Measurements from ENCODE around the gene SCART1.
"Not testable (repeated sequence)": the region's sequence is repeated elsewhere in the genome, so short reads cannot be mapped to it uniquely, and the experiment has no call there.

The SCART1 gene

DNA sequence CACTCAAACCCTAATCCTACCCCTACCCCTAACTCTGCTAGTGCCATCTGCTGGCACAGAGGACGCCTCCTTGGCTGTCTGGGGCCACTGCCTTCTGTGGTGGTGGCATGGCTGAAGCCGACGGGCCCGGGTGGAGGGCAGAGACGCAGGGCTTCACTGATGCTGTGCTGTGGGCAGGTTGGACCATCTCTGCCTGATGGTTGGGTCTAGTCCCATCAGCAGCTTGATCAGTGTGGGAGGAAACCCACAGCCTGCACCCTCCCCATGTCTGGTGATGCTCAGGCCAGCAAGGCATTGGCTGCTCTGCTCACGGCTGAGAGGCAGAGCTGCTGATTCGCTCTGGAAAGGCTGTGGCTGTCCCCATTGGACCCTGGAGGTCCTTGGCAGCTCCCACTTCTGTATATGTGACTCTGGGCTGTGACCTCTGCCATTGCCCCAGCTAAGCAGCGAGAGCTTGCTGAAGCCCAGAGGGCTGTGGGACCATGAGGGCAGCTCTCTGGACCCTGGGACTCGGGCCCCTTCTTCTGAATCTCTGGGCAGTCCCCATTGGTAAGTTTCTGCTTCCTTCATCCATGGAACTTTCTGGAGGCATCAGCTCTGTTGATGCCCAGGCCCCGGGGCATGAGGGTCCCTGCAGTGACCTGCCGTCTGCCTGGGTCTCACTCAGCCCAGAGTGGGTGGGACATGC lies at the start of gene SCART1:
Gene SCART1, plus strand, starts transcription at position 430 of the 688 bp plus-strand sequence. Its CDS starts 53 bp downstream, at position 483.
- TF ChIP-seq, protein P1, sequence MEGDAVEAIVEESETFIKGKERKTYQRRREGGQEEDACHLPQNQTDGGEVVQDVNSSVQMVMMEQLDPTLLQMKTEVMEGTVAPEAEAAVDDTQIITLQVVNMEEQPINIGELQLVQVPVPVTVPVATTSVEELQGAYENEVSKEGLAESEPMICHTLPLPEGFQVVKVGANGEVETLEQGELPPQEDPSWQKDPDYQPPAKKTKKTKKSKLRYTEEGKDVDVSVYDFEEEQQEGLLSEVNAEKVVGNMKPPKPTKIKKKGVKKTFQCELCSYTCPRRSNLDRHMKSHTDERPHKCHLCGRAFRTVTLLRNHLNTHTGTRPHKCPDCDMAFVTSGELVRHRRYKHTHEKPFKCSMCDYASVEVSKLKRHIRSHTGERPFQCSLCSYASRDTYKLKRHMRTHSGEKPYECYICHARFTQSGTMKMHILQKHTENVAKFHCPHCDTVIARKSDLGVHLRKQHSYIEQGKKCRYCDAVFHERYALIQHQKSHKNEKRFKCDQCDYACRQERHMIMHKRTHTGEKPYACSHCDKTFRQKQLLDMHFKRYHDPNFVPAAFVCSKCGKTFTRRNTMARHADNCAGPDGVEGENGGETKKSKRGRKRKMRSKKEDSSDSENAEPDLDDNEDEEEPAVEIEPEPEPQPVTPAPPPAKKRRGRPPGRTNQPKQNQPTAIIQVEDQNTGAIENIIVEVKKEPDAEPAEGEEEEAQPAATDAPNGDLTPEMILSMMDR (IDR thresholded peaks at IDR 0.05; ENCODE audit: insufficient read depth, low read depth, low read length, missing control alignments): no peak
- no peak for DNase-seq (ENCODE audit: low read depth)
- H3K4me3 ChIP-seq (ENCODE audit: low read length): no peak within 1 kb of the TSS

DNA sequence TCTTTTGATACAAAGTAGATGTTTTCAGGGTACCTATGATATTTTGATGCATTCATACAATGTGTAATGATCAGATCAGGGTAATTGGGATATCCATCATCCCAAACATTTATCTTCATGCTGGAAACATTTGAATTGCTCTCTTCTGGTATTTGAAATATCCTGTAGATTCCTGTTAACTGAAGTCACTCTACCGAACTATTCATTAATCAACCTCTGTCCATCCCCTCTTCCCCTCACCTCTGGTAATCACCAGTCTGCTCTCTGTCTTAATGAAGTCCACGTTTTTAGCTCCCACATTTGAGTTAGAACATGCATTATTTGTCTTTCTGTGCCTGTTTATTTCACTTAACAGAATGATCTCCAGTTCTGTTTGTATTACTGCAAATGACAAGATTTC lies 48.5 kb upstream of the SCART1 start:
- H3K4me3 ChIP-seq (ENCODE audit: low read length): no peak overlapping the region
- no peak for DNase-seq (ENCODE audit: low read depth)
- TF ChIP-seq, protein P1 (IDR thresholded peaks at IDR 0.05; ENCODE audit: insufficient read depth, low read depth, low read length, missing control alignments): no peak

DNA sequence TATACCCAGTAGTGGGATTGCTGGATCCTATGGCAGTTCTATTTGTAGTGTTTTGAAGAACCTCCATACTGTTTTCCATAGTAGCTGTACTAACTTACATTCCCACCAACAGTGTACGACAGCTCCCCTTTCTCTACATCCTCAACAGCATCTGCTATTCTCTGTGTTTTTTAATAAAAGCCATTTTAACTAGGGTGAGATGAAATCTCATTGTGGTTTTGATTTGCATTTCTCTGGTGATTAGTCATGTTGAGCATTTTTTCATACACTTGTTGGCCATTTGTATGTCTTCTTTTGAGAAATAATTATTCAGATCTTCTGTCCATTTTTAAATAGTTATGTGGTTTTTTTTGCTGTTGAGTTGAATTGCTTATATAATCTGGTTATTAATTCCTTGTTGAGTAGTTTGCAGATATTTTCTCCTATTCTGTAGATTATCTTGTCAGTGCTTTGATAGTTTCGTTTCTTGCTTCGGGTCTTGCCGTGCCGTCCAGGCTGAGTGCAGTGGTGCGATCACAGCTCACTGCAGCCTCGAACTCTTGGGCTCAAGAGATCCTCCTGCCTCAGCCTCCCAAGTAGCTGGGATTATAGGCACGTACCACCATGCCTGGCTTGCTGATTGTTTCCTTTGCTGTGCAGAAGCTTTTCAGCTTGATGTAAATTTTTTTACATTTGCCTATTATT lies 47.8 kb upstream of the SCART1 start:
- TF ChIP-seq, protein P1 (IDR thresholded peaks at IDR 0.05; ENCODE audit: insufficient read depth, low read depth, low read length, missing control alignments): no peak
- DNase-seq (ENCODE audit: low read depth): no peak

DNA sequence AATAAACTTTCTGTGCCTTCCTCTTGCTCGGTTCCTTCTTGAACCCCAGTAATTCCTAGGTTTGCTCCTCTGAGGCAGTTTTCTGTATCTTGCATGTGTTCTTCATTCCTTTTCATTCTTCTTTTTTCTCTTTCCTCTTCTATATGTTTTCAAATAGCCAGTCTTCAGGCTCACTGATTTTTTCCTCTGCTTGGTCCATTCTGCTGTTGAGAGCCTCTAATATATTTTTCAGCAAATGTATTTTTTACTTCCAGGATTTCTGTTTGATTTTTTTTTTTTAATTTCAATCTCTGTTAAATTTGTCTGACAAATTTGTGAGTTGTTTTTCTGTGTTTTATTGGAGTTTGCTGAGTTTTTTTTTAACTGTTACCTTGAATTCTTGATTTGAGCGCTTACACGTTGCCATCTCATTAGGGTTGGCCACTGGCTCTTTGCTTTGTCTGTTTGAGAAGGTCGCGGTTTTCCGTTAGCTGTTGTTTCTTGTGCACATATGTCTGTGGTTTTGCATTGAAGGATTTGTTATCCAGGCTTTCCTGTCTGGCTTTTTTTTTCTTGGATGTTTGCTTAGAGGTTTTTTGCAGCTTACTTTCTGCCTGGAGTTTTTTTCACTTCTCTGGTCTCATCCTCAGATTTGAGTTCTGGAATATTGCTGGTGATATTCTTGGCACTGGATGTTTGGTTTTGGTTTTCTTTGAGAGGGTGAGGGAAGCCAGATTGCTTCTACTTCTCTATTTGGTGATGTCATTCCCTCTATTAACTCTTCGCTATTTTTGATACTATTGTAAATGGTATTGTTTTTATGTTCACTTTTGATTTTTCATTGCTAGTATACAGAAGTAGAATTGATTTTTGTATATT lies 42.0 kb upstream of the SCART1 start:
- DNase-seq (ENCODE audit: low read depth): no peak
- TF ChIP-seq, protein P1 (IDR thresholded peaks at IDR 0.05; ENCODE audit: insufficient read depth, low read depth, low read length, missing control alignments): no peak
- no peak overlapping the region for H3K4me3 ChIP-seq (ENCODE audit: low read length)

More for the DNA sequence above, 47.8 kb upstream of the SCART1 start:
- H3K4me3 ChIP-seq (ENCODE audit: low read length): no peak overlapping the region

DNA sequence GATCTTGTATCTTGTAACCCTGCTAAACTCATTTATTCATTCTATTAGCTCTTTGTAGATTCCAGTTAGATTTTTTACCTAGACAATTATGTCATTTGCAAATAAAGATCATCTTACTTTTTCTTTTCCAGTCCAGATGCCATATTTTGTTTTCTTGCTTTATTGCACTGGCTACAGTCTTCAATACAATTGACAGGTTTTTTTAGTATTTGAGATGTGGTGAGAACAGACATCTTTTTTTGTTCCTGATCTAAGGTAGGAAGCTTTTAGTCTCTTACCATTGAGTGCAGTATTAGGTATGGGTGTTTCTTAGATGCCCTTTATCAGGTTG lies 41.4 kb upstream of the SCART1 start:
- DNase-seq (ENCODE audit: low read depth): no peak
- TF ChIP-seq, protein P1 (IDR thresholded peaks at IDR 0.05; ENCODE audit: insufficient read depth, low read depth, low read length, missing control alignments): no peak
- no peak overlapping the region for H3K4me3 ChIP-seq (ENCODE audit: low read length)

DNA sequence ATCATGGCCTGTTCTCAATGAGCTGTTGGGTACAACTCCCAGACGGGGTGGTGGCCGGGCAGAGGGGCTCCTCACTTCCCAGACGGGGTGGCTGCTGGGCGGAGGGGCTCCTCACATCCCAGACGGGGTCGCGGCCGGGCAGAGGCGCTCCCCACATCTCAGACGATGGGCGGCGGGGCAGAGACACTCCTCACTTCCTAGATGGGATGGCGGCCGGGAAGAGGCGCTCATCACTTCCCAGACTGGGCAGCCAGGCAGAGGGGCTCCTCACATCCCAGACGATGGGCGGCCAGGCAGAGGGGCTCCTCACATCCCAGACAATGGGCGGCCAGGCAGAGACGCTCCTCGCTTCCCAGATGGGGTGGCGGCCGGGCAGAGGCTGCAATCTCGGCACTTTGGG lies 39.3 kb upstream of the SCART1 start:
- DNase-seq (ENCODE audit: low read depth); H3K4me3 ChIP-seq (ENCODE audit: low read length): not testable (repeated sequence)

DNA sequence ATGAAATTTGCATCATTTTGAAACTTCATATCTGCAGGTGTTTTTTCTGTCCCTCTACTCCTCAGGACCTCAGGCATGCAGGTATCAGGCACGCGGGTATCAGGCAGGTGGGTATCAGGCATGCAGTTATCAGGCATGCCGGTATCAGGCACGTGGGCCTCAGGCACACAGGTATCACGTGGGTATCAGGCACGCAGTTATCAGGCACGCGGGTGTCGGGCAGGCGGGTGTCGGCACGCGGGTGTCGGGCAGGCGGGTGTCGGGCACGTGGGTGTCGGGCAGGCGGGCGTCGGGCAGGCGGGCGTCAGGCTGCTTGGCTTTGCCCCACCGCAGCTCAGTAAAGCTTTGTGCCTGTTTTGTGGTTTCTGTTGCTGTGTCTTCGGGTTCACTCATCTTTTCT lies 38.0 kb upstream of the SCART1 start:
- TF ChIP-seq, protein P1 (IDR thresholded peaks at IDR 0.05; ENCODE audit: insufficient read depth, low read depth, low read length, missing control alignments): no peak
- no peak for DNase-seq (ENCODE audit: low read depth)
- no peak overlapping the region for H3K4me3 ChIP-seq (ENCODE audit: low read length)

All from epithelial cell of esophagus (primary cell).